Measurements from ENCODE around the gene ZHX3.

The ZHX3 gene

GRCh38 chr20:41168281-41169161 lies 149.0 kb downstream of the ZHX3 start:
- no peak for DNase-seq

DNA sequence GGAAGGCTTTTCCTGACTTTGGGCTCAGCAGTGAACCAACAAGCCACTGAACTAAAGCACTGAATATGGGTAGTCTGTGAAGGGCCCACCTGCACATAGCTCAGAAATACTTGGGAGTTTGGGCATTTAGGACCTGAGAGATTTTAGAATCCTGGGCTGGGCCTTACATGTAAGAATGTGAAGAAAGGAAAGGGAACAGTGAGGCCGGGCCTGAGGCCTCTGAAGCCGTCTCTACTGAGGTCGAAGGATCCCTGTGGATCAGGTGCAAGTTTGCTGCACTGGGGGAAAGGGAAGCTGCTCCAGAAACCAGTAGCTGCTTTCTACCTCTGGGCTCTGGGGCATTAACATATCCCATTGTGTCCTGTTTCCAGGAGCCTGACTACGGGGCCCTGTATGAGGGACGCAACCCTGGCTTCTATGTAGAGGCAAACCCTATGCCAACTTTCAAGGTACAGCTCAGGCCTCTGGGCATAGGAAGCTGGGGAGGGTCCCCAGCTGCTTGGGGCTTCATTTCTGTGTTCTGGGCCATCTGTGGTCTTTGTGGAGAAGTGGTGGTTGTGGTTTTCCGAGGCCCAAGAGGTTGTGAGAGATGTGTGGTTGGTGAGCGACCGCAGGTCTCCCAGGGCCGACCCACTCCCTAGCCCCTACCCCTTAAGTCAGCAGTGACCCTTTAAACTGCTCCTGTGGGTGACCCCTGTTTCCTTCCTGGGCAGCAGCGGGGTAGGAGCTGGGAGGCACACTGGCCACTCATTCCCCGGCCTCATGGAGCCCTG lies 149.9 kb downstream of the ZHX3 start:
- DNase-seq = peak; percentile 80

- DNase-seq = no peak
Measured at GRCh38 chr20:41167118-41167470, 150.4 kb downstream of the ZHX3 start.

GRCh38 chr20:41166201-41167117 lies 151.1 kb downstream of the ZHX3 start:
- DNase-seq = no peak

DNA sequence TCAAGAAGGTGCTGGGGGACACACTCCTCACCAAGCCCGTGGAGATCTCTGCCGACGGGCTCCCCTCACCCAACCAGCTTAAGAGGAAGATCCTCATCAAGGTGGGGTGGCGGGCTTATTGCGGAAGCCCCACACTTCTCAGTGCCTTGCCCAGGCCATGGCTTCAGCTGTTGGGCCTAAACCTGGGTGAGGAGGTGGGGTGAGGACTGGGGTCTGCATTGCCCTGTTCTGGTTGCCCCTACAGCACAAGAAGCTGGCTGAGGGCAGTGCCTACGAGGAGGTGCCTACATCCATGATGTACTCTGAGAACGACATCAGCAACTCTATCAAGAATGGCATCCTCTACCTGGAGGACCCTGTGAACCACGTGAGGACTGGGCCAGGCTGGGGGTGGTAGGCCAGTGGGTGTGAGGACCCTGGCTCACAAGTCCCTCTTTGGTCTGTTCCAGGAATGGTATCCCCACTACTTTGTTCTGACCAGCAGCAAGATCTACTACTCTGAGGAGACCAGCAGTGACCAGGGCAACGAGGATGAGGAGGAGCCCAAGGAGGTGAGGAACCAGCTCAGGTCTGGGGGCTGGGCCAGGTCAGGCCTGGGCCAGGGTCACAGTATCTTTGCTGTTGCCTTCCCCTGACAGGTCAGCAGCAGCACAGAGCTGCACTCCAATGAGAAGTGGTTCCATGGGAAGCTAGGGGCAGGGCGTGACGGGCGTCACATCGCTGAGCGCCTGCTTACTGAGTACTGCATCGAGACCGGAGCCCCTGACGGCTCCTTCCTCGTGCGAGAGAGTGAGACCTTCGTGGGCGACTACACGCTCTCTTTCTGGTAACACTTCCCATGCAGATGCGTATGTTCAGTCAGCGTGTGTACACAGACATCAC lies 152.3 kb downstream of the ZHX3 start:
- DNase-seq = no peak

DNA sequence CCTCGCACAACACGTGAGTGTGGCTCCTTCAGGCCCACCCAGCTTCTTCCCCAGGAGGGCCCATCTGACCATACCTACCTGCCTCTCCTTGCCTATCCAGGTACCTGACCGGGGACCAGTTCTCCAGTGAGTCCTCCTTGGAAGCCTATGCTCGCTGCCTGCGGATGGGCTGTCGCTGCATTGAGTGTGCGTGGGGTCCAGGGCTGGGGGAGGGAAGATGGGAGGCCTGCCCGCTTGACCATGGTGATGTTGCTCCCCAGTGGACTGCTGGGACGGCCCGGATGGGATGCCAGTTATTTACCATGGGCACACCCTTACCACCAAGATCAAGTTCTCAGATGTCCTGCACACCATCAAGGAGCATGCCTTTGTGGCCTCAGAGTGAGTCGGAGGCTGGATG lies 153.7 kb downstream of the ZHX3 start:
- DNase-seq = no peak

DNA sequence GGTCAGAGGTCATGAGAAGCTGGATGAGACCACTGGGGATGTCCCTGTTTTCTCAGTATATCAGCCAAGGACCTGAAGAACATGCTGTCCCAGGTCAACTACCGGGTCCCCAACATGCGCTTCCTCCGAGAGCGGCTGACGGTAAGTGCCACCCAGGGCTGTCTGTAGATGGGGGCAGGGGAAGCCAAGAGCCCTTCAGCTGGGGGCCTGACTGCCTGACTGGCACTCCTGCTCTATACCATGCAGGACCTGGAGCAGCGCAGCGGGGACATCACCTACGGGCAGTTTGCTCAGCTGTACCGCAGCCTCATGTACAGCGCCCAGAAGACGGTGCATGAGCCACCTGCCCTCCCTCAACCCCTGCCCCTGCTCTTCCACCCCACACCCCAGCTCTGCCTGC lies 155.1 kb downstream of the ZHX3 start:
- no peak for DNase-seq

DNA sequence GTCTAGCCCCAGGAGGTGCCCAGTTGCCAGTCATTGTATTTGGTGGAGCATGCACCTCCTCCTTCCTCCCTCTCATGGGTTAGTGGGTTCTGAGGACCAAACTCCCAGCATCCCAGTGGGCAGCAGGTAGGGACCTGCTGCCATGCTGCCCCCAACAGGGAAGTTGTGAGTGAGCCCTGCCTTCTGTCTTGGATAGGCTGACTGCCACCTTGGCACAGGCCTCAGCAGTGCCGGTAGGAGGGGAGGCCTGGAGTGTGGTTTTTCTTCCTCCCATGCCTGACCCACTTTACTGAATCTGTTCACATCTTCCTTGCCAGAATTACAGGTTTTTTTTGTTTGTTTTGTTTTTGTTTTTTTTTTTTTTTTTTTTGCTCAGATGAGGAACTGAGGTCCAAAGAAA lies 155.6 kb downstream of the ZHX3 start:
- DNase-seq = no peak

GRCh38 chr20:41160686-41161085 lies 156.8 kb downstream of the ZHX3 start:
- no peak for DNase-seq

- no peak for DNase-seq
Measured at GRCh38 chr20:41159547-41159946, 158.0 kb downstream of the ZHX3 start.

GRCh38 chr20:41158082-41158625 lies 159.4 kb downstream of the ZHX3 start:
- no peak for DNase-seq

DNA sequence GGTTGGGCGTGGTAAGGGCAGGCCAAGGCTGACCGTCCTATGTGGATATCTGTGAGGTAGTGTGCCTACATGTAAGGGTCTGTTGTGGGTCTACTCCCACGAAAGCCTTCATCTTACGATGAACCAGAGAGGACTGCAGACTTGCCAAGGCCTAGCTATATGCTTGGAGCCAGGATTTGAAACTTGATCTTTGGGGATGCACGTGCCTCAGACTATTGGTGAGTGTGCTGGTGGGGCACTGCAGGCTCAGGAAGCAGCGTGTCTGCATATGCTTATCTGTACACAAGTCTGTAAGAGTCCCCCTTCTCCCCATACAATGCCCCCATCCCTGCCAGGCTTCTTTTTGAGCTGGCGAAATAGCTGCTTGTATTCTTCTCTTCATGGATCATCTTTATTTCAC lies 162.3 kb downstream of the ZHX3 start:
- DNase-seq = no peak

DNA sequence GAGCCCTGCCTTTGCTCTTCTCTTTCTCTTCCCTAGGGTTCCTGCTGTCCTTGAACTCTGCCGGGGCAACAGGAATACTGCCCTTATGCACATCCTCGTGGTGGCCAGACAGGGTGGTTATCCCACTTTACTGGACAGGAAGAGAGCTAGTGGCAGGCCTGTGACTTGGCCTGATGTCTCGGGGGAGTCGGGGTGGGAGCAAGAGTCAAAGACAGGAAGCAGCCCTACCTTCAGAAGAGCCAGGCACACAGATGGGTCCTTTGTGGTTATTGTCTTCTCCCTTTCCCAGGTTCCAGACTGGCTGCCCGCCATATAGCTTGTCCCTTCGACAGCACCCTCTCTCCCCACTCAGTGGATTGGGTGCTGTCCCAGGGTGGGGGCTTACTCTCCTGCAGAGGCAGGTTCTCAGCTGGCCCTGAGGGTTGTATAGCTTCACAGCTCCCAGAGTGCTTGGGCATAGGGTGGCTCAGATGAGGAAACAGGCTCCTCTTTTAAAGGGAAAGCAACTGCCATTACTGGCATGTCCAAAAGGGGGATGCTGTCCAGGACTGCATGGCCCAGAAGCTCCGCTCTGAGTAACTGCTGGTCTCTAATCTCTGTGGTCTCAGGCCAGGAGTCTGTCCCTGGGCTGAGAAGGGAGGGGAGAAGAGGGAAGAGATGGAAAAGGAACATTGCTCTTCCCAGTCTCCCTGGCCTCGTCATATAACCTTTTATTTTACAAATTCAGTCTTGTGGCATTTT lies 162.9 kb downstream of the ZHX3 start:
- DNase-seq = no peak

DNA sequence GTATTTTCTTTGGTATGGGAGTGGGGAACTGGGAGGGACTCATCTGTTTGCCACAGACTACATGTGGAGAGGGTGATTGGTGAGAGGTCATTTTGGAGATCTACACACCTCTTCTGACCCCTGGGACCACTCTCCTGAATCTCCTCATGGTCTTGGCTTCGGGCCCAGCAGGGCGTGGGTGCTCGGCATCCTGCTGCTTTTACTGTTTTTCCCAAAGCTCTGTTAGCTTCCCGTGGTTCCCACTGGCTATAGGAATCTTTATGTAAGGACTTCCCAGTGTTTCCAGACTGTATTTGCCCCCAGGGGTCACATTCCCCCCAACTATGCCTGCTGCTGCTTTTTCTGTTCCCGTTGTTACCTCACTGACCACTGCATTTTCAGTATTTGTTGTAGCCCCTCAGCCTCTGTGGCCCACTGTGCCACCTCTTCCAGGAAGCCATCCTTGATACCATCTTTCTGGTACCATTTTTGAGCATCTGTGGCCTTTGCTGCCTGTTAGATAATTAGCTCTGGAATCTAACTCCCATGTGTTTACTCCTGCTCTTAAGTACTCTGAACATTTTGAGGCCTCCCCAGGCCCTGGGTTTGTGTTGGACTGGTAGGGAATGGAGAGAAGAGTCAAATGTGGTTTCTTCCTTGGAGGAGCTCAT lies 165.3 kb downstream of the ZHX3 start:
- DNase-seq = no peak

GRCh38 chr20:41151134-41151869 lies 166.2 kb downstream of the ZHX3 start:
- no peak for DNase-seq

DNA sequence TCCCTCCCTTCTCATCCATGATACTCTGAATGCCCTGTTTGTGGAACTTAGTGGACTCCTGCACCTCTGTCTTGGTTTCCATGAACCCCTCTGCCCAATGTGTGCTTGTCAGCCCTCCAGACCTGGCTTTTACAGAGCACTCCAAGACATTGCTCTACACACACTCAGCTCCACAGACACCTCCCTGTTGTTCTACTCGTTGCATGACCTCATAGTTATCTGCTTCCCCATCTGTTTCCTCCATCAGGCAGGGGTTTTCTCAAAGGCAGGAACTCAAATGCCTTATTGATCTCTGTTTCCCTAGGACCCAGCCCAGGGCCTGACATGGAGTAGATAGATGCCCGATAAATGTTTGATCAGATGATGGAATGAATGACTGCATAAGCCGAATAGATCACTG lies 166.9 kb downstream of the ZHX3 start:
- DNase-seq = peak; percentile 20

DNA sequence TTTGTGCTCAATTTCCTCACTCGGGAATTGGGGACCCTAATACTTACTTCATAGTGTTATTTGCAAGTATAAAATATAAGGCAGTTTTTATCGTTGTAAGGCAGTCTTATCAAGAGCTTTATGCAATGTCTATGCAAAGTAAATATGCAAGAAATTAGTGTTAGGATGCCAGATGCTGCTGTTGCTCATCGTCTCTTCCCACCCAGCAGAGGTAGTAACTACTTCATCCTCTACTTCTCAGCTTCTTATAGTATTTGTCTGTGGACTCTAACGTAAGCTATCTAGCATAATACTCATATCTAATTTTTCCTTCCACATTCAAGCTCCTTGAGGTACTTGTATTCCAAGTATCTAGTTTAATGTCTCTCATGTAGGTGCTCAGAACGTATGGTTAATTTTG lies 168.6 kb downstream of the ZHX3 start:
- DNase-seq = no peak

DNA sequence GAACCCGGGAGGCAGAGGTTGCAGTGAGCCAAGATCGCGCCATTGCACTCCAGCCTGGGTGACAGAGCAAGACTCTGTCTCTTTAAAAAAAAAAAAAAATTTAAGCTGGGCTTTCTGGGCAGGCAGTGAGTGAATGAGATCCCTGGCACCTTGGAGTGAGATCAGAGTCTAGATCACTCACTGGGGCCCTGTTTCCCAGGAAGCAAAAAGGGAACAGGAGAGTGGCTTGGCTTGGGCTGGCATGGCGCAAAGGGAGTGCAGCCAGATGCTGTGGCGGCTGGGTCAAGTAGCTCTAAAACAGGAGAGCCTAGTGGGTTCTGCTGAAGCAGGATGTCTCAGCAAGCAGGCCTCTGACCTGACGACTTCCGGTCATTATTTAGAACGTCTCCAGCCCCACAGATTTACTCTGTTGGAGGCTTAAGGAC lies 169.8 kb downstream of the ZHX3 start:
- DNase-seq = peak; percentile 34

- DNase-seq = no peak
Measured at GRCh38 chr20:41145821-41146620, 171.5 kb downstream of the ZHX3 start.
